HG02870 (cell line): Measurements from ENCODE around the gene FAM107B.
"Not testable (repeated sequence)": the region's sequence is repeated elsewhere in the genome, so short reads cannot be mapped to it uniquely, and the experiment has no call there.

Experiments
- ATAC-seq: cut with Tn5 transposase; IDR thresholded peaks from one replicate; pipeline ENCODE4 v1.9.1; 2021; ENCODE audit warnings: mild to moderate bottlenecking, moderate library complexity; ENCODE audit not compliant: unreplicated experiment

FAM107B gene

GRCh38 chr10:14639637-14640036 is 135.1 kb downstream of the FAM107B start:
- ATAC-seq: no peak

- ATAC-seq: no peak
Measured at GRCh38 chr10:14635043-14635710, 139.5 kb downstream of the FAM107B start.

GRCh38 chr10:14634572-14634971 is 140.1 kb downstream of the FAM107B start:
- ATAC-seq: not testable (repeated sequence)

- ATAC-seq: no peak
Measured at GRCh38 chr10:14625765-14626525, 148.8 kb downstream of the FAM107B start.

- no peak for ATAC-seq
Measured at GRCh38 chr10:14625192-14625631, 149.5 kb downstream of the FAM107B start.

GRCh38 chr10:14624600-14624999 is 150.1 kb downstream of the FAM107B start:
- ATAC-seq: no peak

GRCh38 chr10:14623931-14624330 is 150.8 kb downstream of the FAM107B start:
- no peak for ATAC-seq

- no peak for ATAC-seq
Measured at GRCh38 chr10:14621037-14621436, 153.7 kb downstream of the FAM107B start.

- ATAC-seq: no peak
Measured at GRCh38 chr10:14618674-14619073, 156.0 kb downstream of the FAM107B start.

- ATAC-seq: no peak
Measured at GRCh38 chr10:14617852-14618251, 156.8 kb downstream of the FAM107B start.

GRCh38 chr10:14616955-14617730 is 157.6 kb downstream of the FAM107B start:
- no peak for ATAC-seq

GRCh38 chr10:14616465-14616864 is 158.2 kb downstream of the FAM107B start:
- no peak for ATAC-seq

GRCh38 chr10:14613588-14613920 is 161.1 kb downstream of the FAM107B start:
- ATAC-seq: no peak

GRCh38 chr10:14612873-14613587 is 161.7 kb downstream of the FAM107B start:
- ATAC-seq: no peak

- no peak for ATAC-seq
Measured at GRCh38 chr10:14611968-14612693, 162.6 kb downstream of the FAM107B start.

- ATAC-seq: no peak
Measured at GRCh38 chr10:14609178-14609577, 165.5 kb downstream of the FAM107B start.

- ATAC-seq: peak; percentile 36
Measured at GRCh38 chr10:14608381-14609001, 166.2 kb downstream of the FAM107B start.

- no peak for ATAC-seq
Measured at GRCh38 chr10:14606633-14607032, 168.1 kb downstream of the FAM107B start.

- peak; percentile 45 for ATAC-seq
Measured at GRCh38 chr10:14605231-14605925, 169.3 kb downstream of the FAM107B start.
